Measurements from ENCODE around the gene ICAM2.
"Not testable (repeated sequence)": the region's sequence is repeated elsewhere in the genome, so short reads cannot be mapped to it uniquely, and the experiment has no call there.

Gene ICAM2

DNA sequence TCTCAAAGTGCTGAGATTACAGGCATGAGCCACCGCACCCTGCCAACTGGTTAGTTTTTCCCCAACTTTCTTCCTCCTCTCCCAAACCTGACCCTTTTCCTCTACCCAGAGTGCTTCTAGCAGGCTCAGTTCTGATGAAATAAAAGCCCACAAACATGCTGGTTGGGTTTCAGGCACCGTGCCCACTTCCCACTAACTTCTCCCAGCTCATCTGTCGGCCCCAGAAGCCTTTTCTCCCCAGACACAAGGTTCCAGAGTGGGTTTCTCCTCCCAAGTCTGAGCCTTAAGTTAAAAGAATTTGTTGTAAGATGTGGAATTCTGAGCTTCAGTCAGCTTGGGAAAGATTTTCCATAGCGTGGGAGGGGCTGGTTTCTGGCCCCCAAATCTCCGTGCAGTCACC lies 36.2 kb downstream of the ICAM2 start:
- Histone ChIP-seq H3K79me2 (ENCODE audit: insufficient read depth, low read depth) (no peaks in the 10 kb centered on the region), H3K9ac (no peak overlapping the region), H3K4me2 (no peak overlapping the region), H3K27me3 (ENCODE audit: insufficient read depth, low read depth) (no peaks in the 10 kb centered on the region), H3K4me1 (ENCODE audit: low read depth, poor library complexity, severe bottlenecking) (peaks cover 16% of the 10 kb centered on the region), H3K36me3 (ENCODE audit: insufficient read depth) (no peaks in the 10 kb centered on the region), H4K20me1 (ENCODE audit: insufficient read depth) (no peaks in the 10 kb centered on the region), H3K27ac (no peak overlapping the region), H3K4me3 (IDR thresholded peaks at IDR 0.05; ENCODE audit: insufficient read depth, low read depth, low read length) (no peak overlapping the region), H2AFZ (ENCODE audit: low read depth) (no peak overlapping the region)
- TF ChIP-seq, protein P1, sequence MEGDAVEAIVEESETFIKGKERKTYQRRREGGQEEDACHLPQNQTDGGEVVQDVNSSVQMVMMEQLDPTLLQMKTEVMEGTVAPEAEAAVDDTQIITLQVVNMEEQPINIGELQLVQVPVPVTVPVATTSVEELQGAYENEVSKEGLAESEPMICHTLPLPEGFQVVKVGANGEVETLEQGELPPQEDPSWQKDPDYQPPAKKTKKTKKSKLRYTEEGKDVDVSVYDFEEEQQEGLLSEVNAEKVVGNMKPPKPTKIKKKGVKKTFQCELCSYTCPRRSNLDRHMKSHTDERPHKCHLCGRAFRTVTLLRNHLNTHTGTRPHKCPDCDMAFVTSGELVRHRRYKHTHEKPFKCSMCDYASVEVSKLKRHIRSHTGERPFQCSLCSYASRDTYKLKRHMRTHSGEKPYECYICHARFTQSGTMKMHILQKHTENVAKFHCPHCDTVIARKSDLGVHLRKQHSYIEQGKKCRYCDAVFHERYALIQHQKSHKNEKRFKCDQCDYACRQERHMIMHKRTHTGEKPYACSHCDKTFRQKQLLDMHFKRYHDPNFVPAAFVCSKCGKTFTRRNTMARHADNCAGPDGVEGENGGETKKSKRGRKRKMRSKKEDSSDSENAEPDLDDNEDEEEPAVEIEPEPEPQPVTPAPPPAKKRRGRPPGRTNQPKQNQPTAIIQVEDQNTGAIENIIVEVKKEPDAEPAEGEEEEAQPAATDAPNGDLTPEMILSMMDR (conservative IDR thresholded peaks at IDR 0.05; ENCODE audit: low read depth, low read length): no peak

DNA sequence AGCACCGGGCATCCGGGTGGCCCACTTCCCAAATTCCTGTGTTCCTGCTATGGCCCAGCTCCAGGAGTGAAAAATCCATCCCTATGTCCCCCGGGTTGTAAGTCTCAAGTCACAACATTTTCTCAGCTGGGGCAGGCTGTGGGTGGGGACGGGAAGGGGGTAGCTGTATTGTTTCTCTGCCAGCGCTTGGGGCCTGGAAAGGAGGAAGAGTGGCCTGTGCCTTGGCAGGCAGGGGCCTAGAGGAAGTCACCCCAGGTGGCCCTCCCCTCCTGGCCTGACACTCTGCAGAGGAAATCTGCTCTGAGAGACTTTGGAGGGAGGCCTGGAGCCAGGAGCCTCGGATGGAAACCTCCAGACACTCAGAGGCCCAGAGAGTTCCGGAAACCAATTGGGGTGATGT lies 37.1 kb downstream of the ICAM2 start:
- no peak overlapping the region for H3K27ac ChIP-seq
- H3K4me1 ChIP-seq (ENCODE audit: low read depth, poor library complexity, severe bottlenecking): peaks cover 16% of the 10 kb centered on the region
- H4K20me1 ChIP-seq (ENCODE audit: insufficient read depth): no peaks in the 10 kb centered on the region
- no peak overlapping the region for H3K9ac ChIP-seq
- no peak overlapping the region for H3K4me2 ChIP-seq
- H3K4me3 ChIP-seq (IDR thresholded peaks at IDR 0.05; ENCODE audit: insufficient read depth, low read depth, low read length): no peak overlapping the region
- TF ChIP-seq, protein P1 (conservative IDR thresholded peaks at IDR 0.05; ENCODE audit: low read depth, low read length): no peak
- H3K36me3 ChIP-seq (ENCODE audit: insufficient read depth): no peaks in the 10 kb centered on the region
- no peaks in the 10 kb centered on the region for H3K27me3 ChIP-seq (ENCODE audit: insufficient read depth, low read depth)
- H2AFZ ChIP-seq (ENCODE audit: low read depth): no peak overlapping the region
- H3K79me2 ChIP-seq (ENCODE audit: insufficient read depth, low read depth): no peaks in the 10 kb centered on the region

DNA sequence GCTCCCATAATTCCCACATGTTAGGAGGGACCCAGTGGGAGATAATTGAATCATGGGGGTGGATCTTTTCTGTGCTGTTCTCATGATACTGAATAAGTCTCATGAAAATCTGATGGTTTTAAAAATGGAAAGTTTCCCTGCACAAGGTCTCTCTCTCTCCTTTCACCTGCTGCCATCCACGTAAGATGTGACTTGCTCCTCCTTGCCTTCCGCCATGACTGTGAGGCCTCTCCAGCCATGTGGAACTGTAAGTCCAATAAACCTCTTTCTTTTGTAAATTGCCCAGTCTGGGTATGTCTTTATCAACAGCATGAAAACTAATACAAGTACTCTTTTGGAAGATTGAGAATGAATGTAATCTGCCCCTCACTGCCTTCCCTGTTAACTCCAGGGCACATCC lies 37.8 kb downstream of the ICAM2 start:
- H3K4me2 ChIP-seq, H3K9ac ChIP-seq: not testable (repeated sequence)

DNA sequence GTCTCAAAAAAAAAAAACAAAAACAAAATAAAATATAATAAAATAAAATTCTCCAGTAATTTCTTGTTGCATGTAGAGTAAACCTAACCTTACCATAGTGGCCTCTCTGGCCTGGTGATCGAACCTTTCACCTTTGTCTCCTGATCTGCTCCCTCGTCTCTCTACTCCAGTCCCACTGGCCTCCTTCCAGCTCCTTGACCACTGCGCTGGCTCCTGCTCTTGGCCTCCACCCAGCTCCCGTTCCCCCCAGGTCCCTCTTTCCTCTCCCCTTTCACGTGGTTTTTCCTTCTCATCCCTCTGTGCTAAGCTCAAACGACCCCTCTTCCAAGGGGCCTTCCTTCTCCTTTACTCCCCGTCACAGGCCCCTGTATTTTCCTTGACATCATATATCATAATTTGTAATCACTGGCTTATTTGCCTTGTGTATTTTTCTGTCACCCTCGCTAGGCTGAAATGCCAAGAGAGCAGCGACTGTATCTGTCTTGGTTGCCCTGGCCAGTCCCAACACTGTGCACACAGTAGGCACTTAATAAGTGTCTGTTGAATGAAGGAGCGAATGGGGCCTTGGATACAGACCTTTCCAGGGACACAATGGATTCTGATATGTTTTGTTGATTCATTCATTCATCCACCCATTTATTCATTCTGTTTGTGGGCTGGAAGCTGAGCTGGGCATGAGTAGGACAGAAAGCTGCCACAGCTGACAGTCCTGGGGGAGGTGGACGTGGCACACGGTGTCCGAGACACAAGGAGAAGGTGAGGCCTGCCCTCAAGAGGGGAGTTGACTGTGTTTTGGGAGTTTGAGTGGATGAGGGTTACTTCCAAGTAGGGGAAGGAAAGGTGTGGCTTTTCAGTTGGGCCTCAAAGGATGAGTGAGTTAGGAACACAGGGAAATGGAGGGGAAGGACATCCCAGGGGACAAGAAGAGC lies 41.9 kb downstream of the ICAM2 start:
- Histone ChIP-seq H3K79me2 (ENCODE audit: insufficient read depth, low read depth) (no peaks in the 10 kb centered on the region), H4K20me1 (ENCODE audit: insufficient read depth) (no peaks in the 10 kb centered on the region), H3K36me3 (ENCODE audit: insufficient read depth) (no peaks in the 10 kb centered on the region), H3K4me1 (ENCODE audit: low read depth, poor library complexity, severe bottlenecking) (no peaks in the 10 kb centered on the region), H2AFZ (ENCODE audit: low read depth) (no peak overlapping the region), H3K27ac (no peak overlapping the region), H3K4me2 (no peak overlapping the region), H3K27me3 (ENCODE audit: insufficient read depth, low read depth) (no peaks in the 10 kb centered on the region; the same call in 1 of the 2 replicates), H3K4me3 (IDR thresholded peaks at IDR 0.05; ENCODE audit: insufficient read depth, low read depth, low read length) (no peak overlapping the region), H3K9ac (no peak overlapping the region)
- TF ChIP-seq, protein P1 (conservative IDR thresholded peaks at IDR 0.05; ENCODE audit: low read depth, low read length): no peak

More for the DNA sequence above, 37.8 kb downstream of the ICAM2 start:
- not testable (repeated sequence) for H4K20me1 ChIP-seq (ENCODE audit: insufficient read depth); H3K79me2 ChIP-seq (ENCODE audit: insufficient read depth, low read depth); H3K27me3 ChIP-seq (ENCODE audit: insufficient read depth, low read depth); H3K27ac ChIP-seq; H3K4me3 ChIP-seq (IDR thresholded peaks at IDR 0.05; ENCODE audit: insufficient read depth, low read depth, low read length); H3K36me3 ChIP-seq (ENCODE audit: insufficient read depth); H2AFZ ChIP-seq (ENCODE audit: low read depth)
- H3K4me1 ChIP-seq (ENCODE audit: low read depth, poor library complexity, severe bottlenecking): peaks cover 12% of the 10 kb centered on the region

DNA sequence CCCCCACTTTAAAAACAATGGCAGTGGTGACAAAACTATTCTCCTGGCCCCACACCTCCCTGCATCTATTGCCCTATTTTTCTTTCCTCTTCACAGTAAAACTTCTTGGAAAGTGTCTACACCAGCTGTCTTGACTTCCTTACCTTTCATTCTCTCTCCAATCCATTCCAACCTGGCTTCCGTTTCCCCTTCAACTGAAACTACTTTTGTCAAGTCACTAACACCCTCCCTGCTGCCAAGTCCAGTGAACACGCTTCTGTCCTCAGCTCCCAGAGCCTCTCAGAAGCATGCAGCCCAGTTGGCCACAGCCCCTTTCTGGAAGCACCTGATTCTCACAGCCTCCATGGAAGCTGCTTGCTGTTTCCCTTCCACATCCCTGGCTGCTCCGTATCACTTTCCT lies 43.7 kb downstream of the ICAM2 start:
- H3K4me3 ChIP-seq (IDR thresholded peaks at IDR 0.05; ENCODE audit: insufficient read depth, low read depth, low read length): no peak overlapping the region
- no peaks in the 10 kb centered on the region for H3K4me1 ChIP-seq (ENCODE audit: low read depth, poor library complexity, severe bottlenecking)
- no peaks in the 10 kb centered on the region for H3K36me3 ChIP-seq (ENCODE audit: insufficient read depth)
- H3K79me2 ChIP-seq (ENCODE audit: insufficient read depth, low read depth): no peaks in the 10 kb centered on the region
- H3K27me3 ChIP-seq (ENCODE audit: insufficient read depth, low read depth): no peaks in the 10 kb centered on the region; the same call in 1 of the 2 replicates
- no peak overlapping the region for H3K27ac ChIP-seq
- no peaks in the 10 kb centered on the region for H4K20me1 ChIP-seq (ENCODE audit: insufficient read depth)
- no peak overlapping the region for H2AFZ ChIP-seq (ENCODE audit: low read depth)
- TF ChIP-seq, protein P1 (conservative IDR thresholded peaks at IDR 0.05; ENCODE audit: low read depth, low read length): no peak
- no peak overlapping the region for H3K4me2 ChIP-seq
- H3K9ac ChIP-seq: no peak overlapping the region
